Tibial nerve (tissue), 4 donors: ENCODE measurements around the gene SPOCK1.

Experiments
- CTCF ChIP-seq, 5 experiments: fragments of 200-600 bp in 3 of 5; fragments of 450-650 bp in 2 of 5; sonication (generic) in 3 of 5; IDR thresholded peaks; one replicate each; pipeline ENCODE4 v1.5.1; 2016 to 2019; ENCODE audit warnings: antibody characterized with exemption in 5 of 5, mild to moderate bottlenecking in 3 of 5, moderate library complexity in 2 of 5
- EP300 ChIP-seq, 2 donors: sonication (generic); formaldehyde crosslinking; IDR thresholded peaks; one replicate each; pipeline ENCODE4 v1.6.1; 2017; ENCODE audit warnings: antibody characterized with exemption in 2 of 2, mild to moderate bottlenecking in 1 of 2

GRCh38 chr5:137453483-137454080 is 45.5 kb downstream of the SPOCK1 start:
- TF ChIP-seq CTCF (IDR thresholded peaks at IDR 0.05): no peak
- TF ChIP-seq EP300 (IDR thresholded peaks at IDR 0.05): no peak
